ENCODE measurements around the gene EXOC4.

The EXOC4 gene

DNA sequence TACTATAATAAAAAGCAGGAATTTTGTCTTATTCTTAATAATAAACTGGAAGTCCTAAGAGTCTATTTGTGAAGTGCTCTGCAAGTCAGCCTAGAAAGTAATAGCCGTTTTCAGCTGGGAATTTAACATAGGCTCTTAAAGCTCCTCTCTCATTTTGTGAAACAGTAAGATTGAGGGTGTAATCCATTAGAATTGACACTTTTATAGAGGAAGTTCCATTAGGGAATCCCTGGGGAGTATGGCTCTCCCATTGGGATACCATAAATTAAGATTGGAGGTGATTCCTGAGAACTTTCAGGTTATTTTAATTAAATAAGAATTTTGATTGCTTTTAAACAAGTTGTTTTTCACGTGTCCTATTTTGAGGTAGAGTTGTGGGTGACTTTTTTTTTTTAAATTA is 68.0 kb downstream of the EXOC4 start:
- TF ChIP-seq, protein P1, sequence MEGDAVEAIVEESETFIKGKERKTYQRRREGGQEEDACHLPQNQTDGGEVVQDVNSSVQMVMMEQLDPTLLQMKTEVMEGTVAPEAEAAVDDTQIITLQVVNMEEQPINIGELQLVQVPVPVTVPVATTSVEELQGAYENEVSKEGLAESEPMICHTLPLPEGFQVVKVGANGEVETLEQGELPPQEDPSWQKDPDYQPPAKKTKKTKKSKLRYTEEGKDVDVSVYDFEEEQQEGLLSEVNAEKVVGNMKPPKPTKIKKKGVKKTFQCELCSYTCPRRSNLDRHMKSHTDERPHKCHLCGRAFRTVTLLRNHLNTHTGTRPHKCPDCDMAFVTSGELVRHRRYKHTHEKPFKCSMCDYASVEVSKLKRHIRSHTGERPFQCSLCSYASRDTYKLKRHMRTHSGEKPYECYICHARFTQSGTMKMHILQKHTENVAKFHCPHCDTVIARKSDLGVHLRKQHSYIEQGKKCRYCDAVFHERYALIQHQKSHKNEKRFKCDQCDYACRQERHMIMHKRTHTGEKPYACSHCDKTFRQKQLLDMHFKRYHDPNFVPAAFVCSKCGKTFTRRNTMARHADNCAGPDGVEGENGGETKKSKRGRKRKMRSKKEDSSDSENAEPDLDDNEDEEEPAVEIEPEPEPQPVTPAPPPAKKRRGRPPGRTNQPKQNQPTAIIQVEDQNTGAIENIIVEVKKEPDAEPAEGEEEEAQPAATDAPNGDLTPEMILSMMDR (IDR thresholded peaks at IDR 0.05), result no peak

DNA sequence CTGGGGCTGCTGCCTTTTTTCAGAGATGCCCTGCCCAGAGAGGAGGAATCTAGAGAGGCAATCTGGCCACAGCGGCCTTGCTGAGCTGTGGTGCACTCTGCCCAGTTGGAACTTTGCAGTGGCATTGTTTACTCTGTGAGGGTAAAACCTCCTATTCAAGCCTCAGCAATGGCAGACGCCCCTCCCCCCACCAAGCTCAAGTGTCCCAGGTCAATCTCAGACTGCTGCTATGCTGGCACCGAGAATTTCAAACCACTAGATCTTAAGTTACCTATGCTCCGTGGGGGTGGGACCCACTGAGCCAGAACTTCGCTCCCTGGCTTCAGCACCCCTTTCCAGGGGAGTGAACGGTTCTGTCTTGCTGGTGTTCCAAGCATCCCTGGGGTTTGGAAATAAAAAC is 77.2 kb downstream of the EXOC4 start:
- TF ChIP-seq, protein P1 (IDR thresholded peaks at IDR 0.05), result no peak

DNA sequence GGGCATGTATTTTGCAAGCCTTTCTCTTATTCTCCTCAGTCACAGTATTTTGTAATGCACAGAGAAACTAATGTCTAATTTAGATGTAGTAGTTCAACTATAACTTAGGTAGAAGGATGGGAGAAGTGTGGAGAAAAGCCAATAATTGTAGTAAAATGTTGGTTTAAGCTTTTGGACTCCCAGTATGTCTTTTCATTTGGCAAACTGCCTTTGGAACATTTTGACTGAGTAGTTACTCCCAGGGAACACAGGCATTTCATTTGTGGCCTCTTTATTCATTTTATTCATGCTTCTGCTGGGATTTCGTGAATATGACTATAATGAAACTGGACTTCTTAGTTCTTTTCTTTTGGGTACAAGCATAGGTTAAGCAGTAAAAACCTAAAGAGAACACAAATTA is 79.0 kb downstream of the EXOC4 start:
- TF ChIP-seq, protein P1 (IDR thresholded peaks at IDR 0.05), result no peak

DNA sequence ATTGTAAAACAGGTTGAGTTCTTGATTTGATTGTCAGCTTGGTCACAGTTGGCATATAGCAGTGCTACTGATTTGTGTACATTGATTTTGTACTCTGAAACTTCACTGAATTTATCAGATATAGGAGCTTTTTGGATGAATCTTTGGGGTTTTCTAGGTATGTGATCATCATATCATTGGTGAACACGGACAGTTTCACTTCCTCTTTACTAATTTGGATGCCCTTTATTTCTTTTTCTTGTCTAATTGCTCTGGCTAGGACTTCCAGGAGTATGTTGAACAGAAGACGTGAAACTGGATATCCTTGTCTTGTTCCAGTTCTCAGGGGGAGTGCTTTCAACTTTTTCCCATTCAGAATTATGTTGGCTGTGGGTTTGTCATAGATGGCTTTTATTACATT is 86.9 kb downstream of the EXOC4 start:
- TF ChIP-seq, protein P1 (IDR thresholded peaks at IDR 0.05), result no peak

DNA sequence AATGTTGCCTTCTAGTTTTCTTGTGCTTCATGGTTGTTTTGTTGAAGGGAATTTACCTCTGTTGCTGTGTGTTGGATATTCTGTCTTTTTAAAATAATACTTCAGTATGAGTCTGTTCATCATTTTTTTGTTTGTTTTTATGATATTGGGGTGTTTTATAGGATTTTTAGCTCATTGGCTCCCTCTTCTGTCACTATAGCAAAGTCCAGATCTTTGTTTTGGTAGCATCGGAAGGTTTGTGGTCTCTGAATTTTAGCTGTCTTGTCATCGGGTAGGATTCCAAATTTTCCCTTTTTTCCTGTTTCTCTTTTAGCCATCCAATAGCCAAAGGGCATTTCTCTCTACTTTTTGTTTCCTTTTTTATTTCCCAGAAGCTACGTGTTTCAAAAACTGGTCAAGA is 91.4 kb downstream of the EXOC4 start:
- TF ChIP-seq, protein P1 (IDR thresholded peaks at IDR 0.05), result peak; percentile 60; the same call in 1 of the 2 replicates

DNA sequence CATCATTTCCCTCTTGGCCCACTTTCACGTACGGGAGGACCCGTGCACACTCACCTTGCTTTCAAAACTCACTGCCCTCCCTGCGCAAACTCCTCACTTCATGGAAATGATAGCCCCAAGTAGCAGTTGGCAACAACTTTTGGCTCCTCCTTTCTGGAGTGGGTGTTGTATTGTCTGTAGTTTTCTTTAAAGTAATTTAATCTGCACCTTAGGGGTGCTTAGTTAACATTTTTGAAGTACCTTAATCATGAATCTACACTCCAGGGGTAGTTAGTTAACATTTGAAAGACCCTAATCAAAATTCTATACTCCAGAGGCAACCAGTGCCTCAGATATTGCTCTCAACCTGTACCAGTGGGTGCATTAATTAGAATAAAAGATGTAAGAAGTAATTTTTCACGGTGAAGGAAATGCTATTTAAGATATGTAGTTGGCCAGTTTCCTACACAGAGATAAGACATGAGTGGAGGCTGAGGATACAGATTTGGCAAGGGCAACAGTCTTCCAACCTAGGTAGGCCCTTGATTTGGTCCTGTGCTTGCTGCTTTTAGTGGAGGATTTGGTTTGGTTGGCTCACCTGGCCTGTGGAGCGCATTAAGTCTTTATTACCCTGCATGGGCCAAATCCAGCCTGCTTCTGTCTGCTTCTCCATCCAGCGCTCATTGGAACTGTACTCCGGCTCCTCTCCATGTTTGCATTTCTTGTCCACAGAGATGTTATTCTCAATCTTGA is 93.0 kb downstream of the EXOC4 start:
- TF ChIP-seq, protein P1 (IDR thresholded peaks at IDR 0.05), result no peak

DNA sequence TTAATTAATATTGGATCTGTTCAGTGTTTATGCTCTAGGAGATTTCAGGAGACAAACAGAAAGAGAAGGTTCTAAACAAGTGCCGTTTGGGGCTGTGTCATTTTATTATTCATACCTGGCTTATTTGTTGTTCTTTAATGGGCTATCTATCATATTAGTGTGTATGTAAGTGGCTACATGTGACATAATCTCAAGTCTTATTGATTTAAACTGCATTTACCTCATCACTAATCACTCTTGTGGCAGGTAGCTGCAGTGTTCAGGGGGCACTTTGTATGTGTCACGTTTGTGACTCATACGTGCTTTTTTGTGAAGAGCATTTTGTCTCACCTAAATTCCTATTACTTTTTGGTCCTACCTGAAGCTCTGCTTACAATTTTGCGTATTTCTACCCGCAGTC is 95.4 kb downstream of the EXOC4 start:
- TF ChIP-seq, protein P1 (IDR thresholded peaks at IDR 0.05), result no peak

DNA sequence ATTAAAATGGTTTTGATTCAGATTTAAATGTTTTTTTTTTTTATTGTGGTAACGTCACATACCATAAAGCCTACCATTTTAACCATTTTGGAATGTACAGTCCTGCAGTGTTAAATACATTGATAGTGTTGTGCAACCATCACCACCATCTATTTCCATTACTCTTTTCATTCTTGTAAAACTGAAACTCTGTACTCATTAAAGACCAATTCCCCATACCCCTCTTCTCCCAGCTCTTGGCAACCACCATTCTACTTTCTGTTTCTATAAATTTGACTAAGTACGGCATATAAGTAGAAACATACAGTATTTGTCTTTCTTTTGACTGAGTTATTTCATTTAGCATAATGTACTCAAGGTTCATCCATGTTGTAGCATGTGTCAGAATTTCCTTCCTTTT is 96.2 kb downstream of the EXOC4 start:
- TF ChIP-seq, protein P1 (IDR thresholded peaks at IDR 0.05), result no peak

Measured in LNCAP (cell line).